Pancreas (tissue), 10 donors: ENCODE results near the gene NAB2. TPM values are rescaled to one million over a fixed set of nuclear protein-coding genes. Genes with fewer than 3 reads are reported as not detected.

Source experiments
- ATAC-seq, 4 donors: fragments of 200-7000 bp; cut with Tn5 transposase; one replicate each; pipeline versions ENCODE4 v1.8.0 to v1.9.1; 2020; ENCODE audit warnings: mild to moderate bottlenecking in 4 of 4, moderate library complexity in 4 of 4
- DNase-seq, 6 donors: peaks; one replicate each; pipeline ENCODE4 v3.0.0-alpha.2; 2020
- FAIRE-seq: peaks from 2 replicates; lab custom pipeline; 2012; peaks lifted over from hg19 to GRCh38; lab: Jason Lieb, UNC
- H3K27ac ChIP-seq, 4 donors: fragments of 200-600 bp; sonication (generic); 1 replicate in 3 of 4; 2 replicates in 1 of 4; pipeline versions ENCODE4 v1.5.0 to v1.8.0; 2020
- H3K27me3 ChIP-seq, 4 donors: fragments of 200-600 bp; one replicate each; pipeline ENCODE4 v1.8.0; 2021
- H3K36me3 ChIP-seq, 3 donors: fragments of 200-600 bp; sonication (generic) in 1 of 3; one replicate each; pipeline versions ENCODE4 v1.5.0 to v1.8.0; 2020 to 2021
- H3K4me1 ChIP-seq, 3 donors: fragments of 200-600 bp; one replicate each; pipeline ENCODE4 v1.8.0; 2021
- H3K4me3 ChIP-seq, 4 donors: fragments of 200-600 bp; sonication (generic) in 2 of 4; one replicate each; pipeline versions ENCODE4 v1.5.0 to v1.8.0; 2020 to 2021
- H3K9me3 ChIP-seq, 4 donors: fragments of 200-600 bp; one replicate each; pipeline ENCODE4 v1.8.0; 2021
- CTCF ChIP-seq, 4 donors: fragments of 200-600 bp; sonication (generic) in 3 of 4; IDR thresholded peaks; one replicate each; pipeline versions ENCODE4 v1.5.0 to v1.8.0; 2021; ENCODE audit warnings: antibody characterized with exemption in 4 of 4
- WGBS, 2 donors: extraction: QIAGEN DNeasy Blood & Tissue Kit; methylation state at CpG; one replicate each; pipeline ENCODE4 v1.1.7; 2013; 5-methylcytosine and 5-hydroxymethylcytosine counted together
- intact Hi-C, 3 donors: fragments of 100-400 bp; cut with DNase I; formaldehyde crosslinking; loops; one replicate each; pipeline versions ENCODE4 v1.11.1 to v1.14.2; 2022
- polyA plus RNA-seq, 2 donors: library from polyadenylated mRNA; stranded (reverse); fragments of 200-250 nt; gene quantifications; one replicate each; pipeline ENCODE4 v1.2.3, GENCODE V29; 2013
- total RNA-seq, 6 donors: library from RNA; stranded (reverse); fragmentation: NEBNext Ultra II Directional in 4 of 6; extraction: Animal tissue kit (Norgen Biotek cat#: 25700) in 4 of 6; gene quantifications; one replicate each; pipeline versions ENCODE4 v1.2.1 to v1.2.4, GENCODE V29; 2021 to 2023
- donor health status: healthy with polysubstance abuse.
- donor health status: DM: no; HTN: no; CAD: no; lungs with moderate emphysema.
- donor health status: DM: no; HTN: no; CAD: no.
- donor health status: control.
- donor health status: control.
- donor health status: Bipolar disorder and iron deficiency.
- donor health status: DM: yes; HTN: yes; CAD: no.
- donor health status: DM: no; HTN: no; CAD: no.
- donor health status: DM: no; HTN: no; CAD: no.
- donor health status: DM: yes; HTN: yes; CAD: no.

NAB2 gene
- total RNA-seq, result 10 to 100 TPM in 1 of 6 donors, 1 to 10 TPM in 5; 2.1 to 12.9 (median 4.6) TPM
- polyA plus RNA-seq, result 10 to 100 TPM in 1 of 2 donors, 1 to 10 TPM in 1; 5.8 to 21.3 TPM

GRCh38 chr12:57088354-57089270 is at the start of gene NAB2:
NAB2 (plus strand) TSS chr12:57089114; CDS start chr12:57089272, 158 bp downstream.
- DNase-seq (peak; percentile 93 to 98 (median 96)), ATAC-seq (peak; percentile 76 to 83 (median 80)), FAIRE-seq (no peak)
- WGBS, 2 donors, result 0 to 1% methylated on average over 46 to 90 of the region's 91 CpGs
- no peaks in the 10 kb centered on the region for H3K9me3 ChIP-seq
- TF ChIP-seq CTCF (IDR thresholded peaks at IDR 0.05), result no peak
- no peaks in the 10 kb centered on the region for H3K27me3 ChIP-seq
- H3K4me3 ChIP-seq, result peak within 1 kb of the TSS; percentile 59 to 89 (median 74)
- H3K36me3 ChIP-seq, result no peaks in the 10 kb centered on the region
- peak within 1 kb of the TSS; percentile 91 to 98 (median 94) for H3K27ac ChIP-seq
- intact Hi-C loops, result no loop called here
- H3K4me1 ChIP-seq, result peaks cover 0 to 6% (median 0%) of the 10 kb centered on the region in 3 donors

GRCh38 chr12:57040211-57040610 is 48.7 kb upstream of the NAB2 start:
- FAIRE-seq, result no peak
- ATAC-seq, result no peak
- Histone ChIP-seq H3K4me3 (no peak overlapping the region), H3K36me3 (no peaks in the 10 kb centered on the region), H3K4me1 (no peaks in the 10 kb centered on the region), H3K27ac (no peak overlapping the region), H3K27me3 (no peaks in the 10 kb centered on the region), H3K9me3 (no peaks in the 10 kb centered on the region)
- intact Hi-C loops, result no loop called here
- 81 to 86% methylated on average over 4 of the region's 4 CpGs for WGBS, 2 donors
- no peak for DNase-seq
- no peak for TF ChIP-seq CTCF (IDR thresholded peaks at IDR 0.05)

DNA sequence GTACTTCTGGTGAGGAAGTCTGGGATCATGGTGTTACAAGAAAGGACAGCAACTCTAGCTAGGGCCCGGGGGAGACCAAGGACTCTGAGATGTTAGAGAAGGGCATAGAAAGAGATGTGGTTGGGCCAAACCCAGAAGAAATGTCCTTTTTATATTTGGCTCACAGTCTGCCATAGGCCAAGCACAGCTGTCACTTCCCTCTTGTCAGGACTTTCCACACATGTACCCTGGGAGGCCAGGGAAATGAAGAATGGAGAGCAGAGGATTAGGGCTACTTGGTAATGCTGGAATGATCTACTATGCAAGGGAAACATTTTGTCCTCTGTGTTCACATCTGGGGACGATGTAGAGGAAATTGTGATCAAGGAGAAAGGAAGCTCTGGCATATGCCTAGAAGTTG is 48.2 kb upstream of the NAB2 start:
- ATAC-seq, result no peak
- 57 to 60% methylated on average over 2 of the region's 2 CpGs for WGBS, 2 donors
- Histone ChIP-seq H3K4me1 (no peaks in the 10 kb centered on the region), H3K36me3 (no peaks in the 10 kb centered on the region), H3K27me3 (no peaks in the 10 kb centered on the region), H3K27ac (no peak overlapping the region), H3K4me3 (no peak overlapping the region), H3K9me3 (no peaks in the 10 kb centered on the region)
- intact Hi-C loops, result no loop called here
- no peak for DNase-seq
- TF ChIP-seq CTCF (IDR thresholded peaks at IDR 0.05), result no peak
- FAIRE-seq, result no peak

- H3K4me1 ChIP-seq, result no peaks in the 10 kb centered on the region
- WGBS, 2 donors, result 75 to 92% methylated on average over 2 of the region's 2 CpGs
- ATAC-seq (no peak), FAIRE-seq (no peak), DNase-seq (no peak)
- H3K4me3 ChIP-seq, result no peak overlapping the region
- intact Hi-C loops, result no loop called here
- no peaks in the 10 kb centered on the region for H3K9me3 ChIP-seq
- no peaks in the 10 kb centered on the region for H3K27me3 ChIP-seq
- H3K27ac ChIP-seq, result no peak overlapping the region
- no peaks in the 10 kb centered on the region for H3K36me3 ChIP-seq
- no peak for TF ChIP-seq CTCF (IDR thresholded peaks at IDR 0.05)
Measured at GRCh38 chr12:57042695-57043094, 46.2 kb upstream of the NAB2 start.

- DNase-seq, result no peak
- TF ChIP-seq CTCF (IDR thresholded peaks at IDR 0.05), result no peak
- Histone ChIP-seq H3K4me1 (no peaks in the 10 kb centered on the region), H3K9me3 (no peaks in the 10 kb centered on the region), H3K27ac (no peak overlapping the region), H3K36me3 (no peaks in the 10 kb centered on the region), H3K4me3 (no peak overlapping the region), H3K27me3 (no peaks in the 10 kb centered on the region)
- 72 to 73% methylated on average over 6 of the region's 6 CpGs for WGBS, 2 donors
- FAIRE-seq, result no peak
- no peak for ATAC-seq
- intact Hi-C loops, result no loop called here
Measured at GRCh38 chr12:57044468-57044867, 44.4 kb upstream of the NAB2 start.
